OCI-LY3 (cell line): ENCODE measurements around the gene PDYN.

ENCODE experiments used
- H2AFZ ChIP-seq: fragments of 200-600, 300-600 bp; shearing (Covaris generic); 2 replicates; pipeline ENCODE4 v1.6.0; 2014; ENCODE audit warnings: antibody characterized with exemption, low read depth, low read length
- H3K27ac ChIP-seq: fragments of 200-600, 300-600 bp; sonication (generic); 2 replicates; pipeline ENCODE4 v1.5.1; 2014; ENCODE audit warnings: mild to moderate bottlenecking, low read length, moderate library complexity, mixed read lengths
- H3K27me3 ChIP-seq: fragments of 200-600, 300-600 bp; sonication (generic); 2 replicates; pipeline ENCODE4 v1.6.1; 2014; ENCODE audit warnings: low read depth, low read length, mixed read lengths
- H3K36me3 ChIP-seq: fragments of 200-600, 300-600 bp; sonication (generic); replicated peaks from 2 replicates; pipeline ENCODE3; 2014; ENCODE audit warnings: low read depth, low read length, mixed read lengths
- H3K4me1 ChIP-seq: fragments of 300-600, 200-600 bp; sonication (generic); 2 replicates; pipeline ENCODE4 v1.6.1; 2014; ENCODE audit warnings: low read length, mixed read lengths
- H3K4me2 ChIP-seq: fragments of 200-600, 300-600 bp; sonication (generic); 2 replicates; pipeline ENCODE4 v1.6.1; 2014; ENCODE audit warnings: low read length, mixed read lengths
- H3K4me3 ChIP-seq: fragments of 300-600, 200-600 bp; sonication (generic); 2 replicates; pipeline ENCODE4 v1.5.1; 2014; ENCODE audit warnings: antibody characterized with exemption, mild to moderate bottlenecking, low read length, moderate library complexity
- H3K79me2 ChIP-seq: fragments of 300-600, 200-600 bp; shearing (Covaris generic); 2 replicates; pipeline ENCODE4 v1.6.1; 2014; ENCODE audit warnings: mild to moderate bottlenecking, low read length, mixed read lengths
- H3K9ac ChIP-seq: fragments of 300-600, 200-600 bp; shearing (Covaris generic); 2 replicates; pipeline ENCODE4 v1.6.0; 2014; ENCODE audit warnings: mild to moderate bottlenecking, low read length, moderate library complexity
- H3K9me3 ChIP-seq: fragments of 200-600, 300-600 bp; shearing (Covaris generic); 2 replicates; pipeline ENCODE4 v1.6.1; 2014; ENCODE audit warnings: low read length, mixed read lengths; ENCODE audit not compliant: insufficient read depth
- H4K20me1 ChIP-seq: fragments of 200-600, 300-600 bp; sonication (generic); 2 replicates; pipeline ENCODE4 v1.6.1; 2016; ENCODE audit warnings: low read length, mixed read lengths; ENCODE audit not compliant: insufficient read depth
- EZH2phosphoT487 ChIP-seq: fragments of 200-600 bp; shearing (Covaris generic); IDR thresholded peaks from 2 replicates; pipeline ENCODE4 v1.6.1; 2018; ENCODE audit warnings: antibody characterized with exemption, mixed run types, low read depth
- TF ChIP-seq, protein P1 (sequence below): fragments of 200-600, 300-600 bp; sonication (generic); IDR thresholded peaks from 2 replicates; pipeline ENCODE4 v1.5.1; 2014; ENCODE audit warnings: antibody characterized with exemption, low read length, low read depth

The PDYN gene

DNA sequence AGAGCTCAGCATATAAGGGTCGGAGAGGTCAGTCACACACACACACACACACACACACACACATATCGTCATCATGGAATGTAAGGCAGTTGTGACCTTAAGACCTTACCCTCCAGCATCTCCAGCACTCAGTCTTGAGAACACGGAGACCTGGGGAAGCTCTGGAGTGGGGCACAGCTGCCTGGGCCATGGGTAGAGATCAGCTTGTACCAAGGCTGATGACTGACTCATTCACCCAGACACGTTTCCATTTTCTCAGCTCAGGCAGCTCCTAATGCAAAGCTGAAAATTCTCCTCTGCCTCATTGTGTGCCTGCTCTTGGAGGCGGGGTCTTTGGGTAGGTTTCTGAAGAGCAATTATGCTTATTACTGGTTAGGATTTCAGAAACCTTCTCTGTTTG, 38.3 kb upstream of the PDYN start:
- Histone ChIP-seq H3K9me3 (0 out of 2 replicates have a peak, but pooled peaks cover 3% of the 10 kb centered on the region), H2AFZ (no peak overlapping the region), H4K20me1 (no peaks in the 10 kb centered on the region), H3K79me2 (no peaks in the 10 kb centered on the region), H3K4me1 (no peaks in the 10 kb centered on the region), H3K36me3 (no peaks in the 10 kb centered on the region), H3K27ac (no peak overlapping the region), H3K9ac (no peak overlapping the region), H3K4me2 (no peak overlapping the region), H3K4me3 (no peak overlapping the region), H3K27me3 (peaks cover 83% of the 10 kb centered on the region)
- TF ChIP-seq, protein P1, sequence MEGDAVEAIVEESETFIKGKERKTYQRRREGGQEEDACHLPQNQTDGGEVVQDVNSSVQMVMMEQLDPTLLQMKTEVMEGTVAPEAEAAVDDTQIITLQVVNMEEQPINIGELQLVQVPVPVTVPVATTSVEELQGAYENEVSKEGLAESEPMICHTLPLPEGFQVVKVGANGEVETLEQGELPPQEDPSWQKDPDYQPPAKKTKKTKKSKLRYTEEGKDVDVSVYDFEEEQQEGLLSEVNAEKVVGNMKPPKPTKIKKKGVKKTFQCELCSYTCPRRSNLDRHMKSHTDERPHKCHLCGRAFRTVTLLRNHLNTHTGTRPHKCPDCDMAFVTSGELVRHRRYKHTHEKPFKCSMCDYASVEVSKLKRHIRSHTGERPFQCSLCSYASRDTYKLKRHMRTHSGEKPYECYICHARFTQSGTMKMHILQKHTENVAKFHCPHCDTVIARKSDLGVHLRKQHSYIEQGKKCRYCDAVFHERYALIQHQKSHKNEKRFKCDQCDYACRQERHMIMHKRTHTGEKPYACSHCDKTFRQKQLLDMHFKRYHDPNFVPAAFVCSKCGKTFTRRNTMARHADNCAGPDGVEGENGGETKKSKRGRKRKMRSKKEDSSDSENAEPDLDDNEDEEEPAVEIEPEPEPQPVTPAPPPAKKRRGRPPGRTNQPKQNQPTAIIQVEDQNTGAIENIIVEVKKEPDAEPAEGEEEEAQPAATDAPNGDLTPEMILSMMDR, result no peak
- TF ChIP-seq EZH2phosphoT487, result no peak

DNA sequence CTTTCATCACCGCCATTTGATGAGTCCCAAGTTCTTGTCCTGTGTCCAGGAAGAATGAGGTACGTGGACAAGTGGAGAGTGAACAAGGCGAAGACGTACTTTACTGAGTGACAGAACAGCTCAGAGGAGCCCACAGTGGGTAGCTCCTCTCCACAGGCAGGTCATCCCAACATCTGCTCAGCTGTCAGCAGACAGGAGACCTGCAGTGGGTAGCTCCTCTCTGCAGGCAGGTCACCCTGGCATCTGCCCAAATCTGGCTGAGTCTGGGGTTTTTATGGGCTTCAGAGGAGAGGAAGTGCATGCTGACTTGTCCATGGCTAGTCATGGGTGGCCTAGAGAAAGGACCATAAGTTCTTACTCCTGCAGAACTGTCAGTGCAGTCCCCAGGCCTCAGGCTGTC, 32.7 kb upstream of the PDYN start:
- no peak for TF ChIP-seq EZH2phosphoT487
- TF ChIP-seq, protein P1, result no peak
- Histone ChIP-seq H3K27me3 (peaks cover 66% of the 10 kb centered on the region), H3K4me1 (no peaks in the 10 kb centered on the region), H3K79me2 (no peaks in the 10 kb centered on the region), H3K27ac (no peak overlapping the region), H3K9ac (no peak overlapping the region), H3K9me3 (0 out of 2 replicates have a peak, but pooled peaks cover 3% of the 10 kb centered on the region), H3K4me2 (no peak overlapping the region), H2AFZ (no peak overlapping the region), H4K20me1 (no peaks in the 10 kb centered on the region), H3K4me3 (no peak overlapping the region), H3K36me3 (no peaks in the 10 kb centered on the region)

DNA sequence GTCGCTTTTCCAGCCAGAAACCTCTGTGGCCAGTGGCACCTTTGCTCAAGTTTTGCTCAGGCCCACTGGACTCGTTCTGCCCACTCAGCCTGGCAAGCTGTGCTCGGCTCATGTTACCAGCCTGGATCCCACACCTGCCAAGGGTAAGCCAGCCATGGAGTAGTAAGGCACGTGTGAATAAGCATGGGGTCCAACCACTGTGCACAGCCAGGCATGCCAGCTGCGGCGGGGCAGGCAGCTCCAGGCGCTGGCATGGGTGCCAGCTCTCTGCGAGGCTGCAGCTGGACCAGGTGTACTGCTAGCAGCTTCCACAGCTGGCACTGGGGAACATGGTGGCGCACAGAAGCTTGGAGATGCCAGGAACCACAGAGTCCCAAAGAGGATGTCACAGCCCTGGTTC, 32.1 kb upstream of the PDYN start:
- 0 out of 2 replicates have a peak, but pooled peaks cover 3% of the 10 kb centered on the region for H3K9me3 ChIP-seq
- no peaks in the 10 kb centered on the region for H4K20me1 ChIP-seq
- H2AFZ ChIP-seq, result no peak overlapping the region
- no peak overlapping the region for H3K4me3 ChIP-seq
- no peaks in the 10 kb centered on the region for H3K79me2 ChIP-seq
- no peak for TF ChIP-seq EZH2phosphoT487
- TF ChIP-seq, protein P1, result no peak
- H3K4me2 ChIP-seq, result no peak overlapping the region
- H3K36me3 ChIP-seq, result no peaks in the 10 kb centered on the region
- H3K4me1 ChIP-seq, result no peaks in the 10 kb centered on the region
- no peak overlapping the region for H3K27ac ChIP-seq
- H3K9ac ChIP-seq, result no peak overlapping the region
- peaks cover 63% of the 10 kb centered on the region for H3K27me3 ChIP-seq

DNA sequence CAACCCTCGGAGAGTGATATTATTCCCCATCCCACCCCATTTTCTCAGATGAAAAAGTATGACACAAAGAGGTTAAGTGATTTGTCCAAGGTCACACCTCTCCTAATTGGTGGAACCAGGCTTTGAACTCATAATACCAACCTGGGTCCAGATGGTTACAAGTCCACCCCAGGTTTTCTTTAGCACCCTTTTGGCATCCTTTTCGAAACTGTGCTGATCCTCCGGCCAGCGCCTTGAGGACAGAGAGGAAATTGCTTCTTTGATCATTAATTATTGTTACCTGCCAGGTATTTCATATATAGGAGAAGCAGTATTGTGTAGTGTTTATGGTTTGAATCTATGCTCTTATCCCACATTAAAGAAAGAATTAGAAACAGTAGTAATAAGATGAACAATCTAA, 29.3 kb upstream of the PDYN start:
- 0 out of 2 replicates have a peak, but pooled peaks cover 3% of the 10 kb centered on the region for H3K9me3 ChIP-seq
- no peak overlapping the region for H3K4me2 ChIP-seq
- no peak for TF ChIP-seq EZH2phosphoT487
- TF ChIP-seq, protein P1, result no peak
- H3K9ac ChIP-seq, result no peak overlapping the region
- H3K27ac ChIP-seq, result no peak overlapping the region
- H3K27me3 ChIP-seq, result peaks cover 62% of the 10 kb centered on the region
- no peaks in the 10 kb centered on the region for H3K36me3 ChIP-seq
- no peak overlapping the region for H2AFZ ChIP-seq
- H3K79me2 ChIP-seq, result no peaks in the 10 kb centered on the region
- no peaks in the 10 kb centered on the region for H4K20me1 ChIP-seq
- no peaks in the 10 kb centered on the region for H3K4me1 ChIP-seq
- H3K4me3 ChIP-seq, result no peak overlapping the region
